NCI-H2107 treated with DMSO at 0.1 percent for 48 hours (cell line): ENCODE measurements around the gene VWA2.
"Not testable (repeated sequence)": the region's sequence is repeated elsewhere in the genome, so short reads cannot be mapped to it uniquely, and the experiment has no call there.

Source experiments
- DNase-seq: peaks from one replicate; lab custom pipeline; 2025; ENCODE audit not compliant: unreplicated experiment; lab: John Stamatoyannopoulos, UW

VWA2 gene

GRCh38 chr10:114313866-114314265 is 74.8 kb downstream of the VWA2 start:
- no peak for DNase-seq

- DNase-seq: no peak
Measured at GRCh38 chr10:114315566-114316420, 76.7 kb downstream of the VWA2 start.

- DNase-seq: no peak
Measured at GRCh38 chr10:114316744-114317143, 77.7 kb downstream of the VWA2 start.

GRCh38 chr10:114319406-114320248 is 80.6 kb downstream of the VWA2 start:
- DNase-seq: no peak

GRCh38 chr10:114320249-114321116 is 81.4 kb downstream of the VWA2 start:
- no peak for DNase-seq

- DNase-seq: no peak
Measured at GRCh38 chr10:114322344-114322743, 83.3 kb downstream of the VWA2 start.

- DNase-seq: no peak
Measured at GRCh38 chr10:114323023-114323422, 84.0 kb downstream of the VWA2 start.

GRCh38 chr10:114326795-114327194 is 87.7 kb downstream of the VWA2 start:
- DNase-seq: no peak

- DNase-seq: no peak
Measured at GRCh38 chr10:114327537-114328440, 88.7 kb downstream of the VWA2 start.

GRCh38 chr10:114328441-114328812 is 89.4 kb downstream of the VWA2 start:
- no peak for DNase-seq

- DNase-seq: no peak
Measured at GRCh38 chr10:114328874-114329273, 89.8 kb downstream of the VWA2 start.

GRCh38 chr10:114329634-114330365 is 90.7 kb downstream of the VWA2 start:
- no peak for DNase-seq

- DNase-seq: no peak
Measured at GRCh38 chr10:114332301-114333192, 93.5 kb downstream of the VWA2 start.

- DNase-seq: not testable (repeated sequence)
Measured at GRCh38 chr10:114333441-114333840, 94.4 kb downstream of the VWA2 start.

- no peak for DNase-seq
Measured at GRCh38 chr10:114334301-114334700, 95.2 kb downstream of the VWA2 start.

GRCh38 chr10:114335614-114336013 is 96.6 kb downstream of the VWA2 start:
- peak; percentile 26 for DNase-seq

GRCh38 chr10:114336823-114337509 is 97.9 kb downstream of the VWA2 start:
- DNase-seq: no peak
